ENCODE data around the gene CBX2. TPM values are rescaled to one million over a fixed set of nuclear protein-coding genes. Genes with fewer than 3 reads are reported as not detected.
A peak's percentile ranks its signal among the peaks of the same experiment; 100 is the strongest.

Gene CBX2
- polyA plus RNA-seq, 2 of the 4 experiments (the other 2 are of a cell fraction) = 7.4 to 16.4 TPM

DNA sequence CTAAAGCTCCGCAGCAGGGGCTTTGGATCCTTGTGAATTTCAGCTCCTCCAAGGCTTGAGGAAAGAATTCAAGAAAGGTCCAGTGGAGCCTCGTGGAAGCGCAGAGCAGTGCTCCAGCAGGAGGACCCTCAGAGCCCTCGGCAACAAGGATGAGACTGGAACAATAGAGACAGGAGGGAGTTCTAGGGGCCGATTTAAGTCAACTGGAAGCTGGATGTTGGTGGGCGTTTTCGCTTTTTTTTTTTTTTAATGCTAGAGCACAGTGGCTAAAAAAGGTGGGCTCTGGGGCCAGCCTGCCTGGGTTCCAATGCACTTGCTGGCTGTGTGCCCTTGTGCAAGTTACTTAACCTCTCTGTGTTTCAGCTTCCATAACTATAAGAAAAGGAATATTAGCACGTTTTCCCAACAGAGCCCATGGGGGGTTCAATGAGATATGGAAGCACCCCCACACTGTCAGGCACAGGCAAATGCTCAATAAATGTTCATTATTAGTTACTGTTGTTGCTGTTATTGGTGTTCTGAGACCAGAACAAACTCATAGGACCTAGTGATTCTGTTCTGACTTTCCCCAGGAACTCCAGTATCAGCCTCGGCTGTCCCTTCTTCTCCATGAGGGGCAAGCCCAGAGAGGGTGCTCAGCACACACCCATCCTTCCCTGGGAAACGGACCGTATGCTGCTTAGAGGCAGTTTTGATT is 24.2 kb downstream of the CBX2 start:
- Histone ChIP-seq H3K4me2 (no peak overlapping the region), H3K27ac (no peak overlapping the region), H3K9me3 (no peaks in the 10 kb centered on the region), H3K4me3 (no peak overlapping the region), H3K4me1 (peaks cover 7% of the 10 kb centered on the region)
- TF ChIP-seq CBX2 (IDR thresholded peaks at IDR 0.05; ENCODE audit: borderline replicate concordance, low read depth) = no peak
- TF ChIP-seq BHLHE40 (IDR thresholded peaks at IDR 0.05; ENCODE audit: low read depth, low read length) = no peak
- no peak for TF ChIP-seq HOXA7 (CRISPR knock-in tag; IDR thresholded peaks at IDR 0.05)
- TF ChIP-seq ZFP36 (IDR thresholded peaks at IDR 0.05; ENCODE audit: borderline replicate concordance, partially characterized antibody) = peak; percentile 37
- TF ChIP-seq MAZ (IDR thresholded peaks at IDR 0.05; ENCODE audit: borderline replicate concordance, low read depth, low read length) = no peak
- TF ChIP-seq SMC3 (IDR thresholded peaks at IDR 0.05) = no peak
- no peak for TF ChIP-seq KDM5A (IDR thresholded peaks at IDR 0.05)
- WGBS (ENCODE audit: missing lambda C conversion rate) = 67% methylated on average over 11 of the region's 11 CpGs
- FAIRE-seq = no peak
- no peak for DNase-seq (ENCODE audit: low read depth in 1 of 2, low spot score in 1 of 2)
- no peak for ATAC-seq
- ChIA-PET CTCF (interaction anchor here (1.0 to 39.8 kb wide), 5 partner anchors 12 to 281 kb away, joined by 3 to 1281 read pairs (median 5); no protein-coding TSS in a partner anchor), POLR2A (interaction anchor here (1.4 to 2.6 kb wide), 2 partner anchors 35 to 37 kb away, joined by 7 read pairs; partner anchors contain the start of gene CBX4)

DNA sequence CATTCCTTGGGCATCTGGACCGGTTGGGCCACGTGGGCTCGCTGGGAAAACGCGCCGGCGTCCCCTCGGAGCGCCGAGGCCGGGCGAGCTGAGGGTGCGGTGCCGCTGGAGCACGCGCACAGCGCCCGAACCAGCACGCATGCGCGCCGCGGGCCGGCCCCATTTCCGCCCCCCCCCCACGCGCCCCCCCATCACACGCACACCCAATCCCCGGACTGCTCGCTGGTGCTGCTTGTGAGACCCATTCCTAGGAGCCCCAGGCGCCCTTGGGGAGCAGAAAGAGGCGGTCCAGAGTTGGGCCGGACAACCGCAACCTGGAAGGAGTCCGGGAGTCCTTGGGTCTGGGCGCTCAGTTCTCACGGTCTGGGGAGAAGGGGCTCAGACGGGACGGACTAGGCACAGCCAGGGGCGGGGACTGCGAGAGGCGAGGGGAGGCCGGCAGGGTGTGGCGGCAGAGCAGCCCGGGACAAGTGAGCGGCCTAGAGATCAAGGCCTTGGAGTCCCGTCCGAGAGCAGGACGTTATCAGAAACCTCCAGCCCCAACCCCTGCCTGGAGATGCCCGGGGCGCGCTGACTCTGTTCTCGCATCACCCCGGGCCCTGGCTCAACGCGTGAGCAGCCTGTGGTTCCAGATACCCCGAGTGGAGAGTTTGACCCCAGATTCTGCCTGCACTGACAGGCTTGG is 24.9 kb downstream of the CBX2 start:
- no peak for TF ChIP-seq HOXB13 (CRISPR knock-in tag; IDR thresholded peaks at IDR 0.05; ENCODE audit: low read depth)
- no peak for TF ChIP-seq EHMT2 (IDR thresholded peaks at IDR 0.05; ENCODE audit: low read depth)
- TF ChIP-seq CEBPB (IDR thresholded peaks at IDR 0.05) = no peak
- no peak for TF ChIP-seq HOXA7 (CRISPR knock-in tag; IDR thresholded peaks at IDR 0.05)
- no peak for TF ChIP-seq RAD21 (conservative IDR thresholded peaks at IDR 0.05 in 1 of 2, IDR thresholded peaks at IDR 0.05 in 1 of 2)
- TF ChIP-seq CHD2 (IDR thresholded peaks at IDR 0.05; ENCODE audit: low read length, partially characterized antibody) = no peak
- no peak for TF ChIP-seq GATA3 (IDR thresholded peaks at IDR 0.05; ENCODE audit: borderline replicate concordance)
- TF ChIP-seq, protein P1, sequence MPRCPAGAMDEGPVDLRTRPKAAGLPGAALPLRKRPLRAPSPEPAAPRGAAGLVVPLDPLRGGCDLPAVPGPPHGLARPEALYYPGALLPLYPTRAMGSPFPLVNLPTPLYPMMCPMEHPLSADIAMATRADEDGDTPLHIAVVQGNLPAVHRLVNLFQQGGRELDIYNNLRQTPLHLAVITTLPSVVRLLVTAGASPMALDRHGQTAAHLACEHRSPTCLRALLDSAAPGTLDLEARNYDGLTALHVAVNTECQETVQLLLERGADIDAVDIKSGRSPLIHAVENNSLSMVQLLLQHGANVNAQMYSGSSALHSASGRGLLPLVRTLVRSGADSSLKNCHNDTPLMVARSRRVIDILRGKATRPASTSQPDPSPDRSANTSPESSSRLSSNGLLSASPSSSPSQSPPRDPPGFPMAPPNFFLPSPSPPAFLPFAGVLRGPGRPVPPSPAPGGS (IDR thresholded peaks at IDR 0.05) = no peak
- no peak for TF ChIP-seq HDAC2 (IDR thresholded peaks at IDR 0.05)
- TF ChIP-seq EP300 (IDR thresholded peaks at IDR 0.05) = no peak
- TF ChIP-seq MAZ (IDR thresholded peaks at IDR 0.05; ENCODE audit: borderline replicate concordance, low read depth, low read length) = no peak
- no peak for TF ChIP-seq NFE2L2 (conservative IDR thresholded peaks at IDR 0.05; ENCODE audit: low read length)
- no peak for TF ChIP-seq TFCP2L1 (CRISPR knock-in tag; IDR thresholded peaks at IDR 0.05)
- TF ChIP-seq EHF (CRISPR knock-in tag; IDR thresholded peaks at IDR 0.05) = no peak
- H3K4me1 ChIP-seq = peaks cover 4% of the 10 kb centered on the region
- H3K9me3 ChIP-seq = no peaks in the 10 kb centered on the region
- H3K4me3 ChIP-seq = no peak overlapping the region
- WGBS (ENCODE audit: missing lambda C conversion rate) = 82% methylated on average over 53 of the region's 57 CpGs
- ChIA-PET POLR2A (interaction anchor here (0.6 kb wide), 1 partner anchor 528 kb away, joined by 4 read pairs; no protein-coding TSS in a partner anchor), CTCF (interaction anchor here (1.0 to 39.8 kb wide), 8 partner anchors 5 to 218 kb away, joined by 3 to 1281 read pairs (median 69); partner anchors contain the start of genes CBX4 and CBX8)
- ATAC-seq = no peak
- no peak overlapping the region for H3K27ac ChIP-seq
- H3K4me2 ChIP-seq = no peak overlapping the region
- DNase-seq (ENCODE audit: low read depth in 1 of 2, low spot score in 1 of 2) = no peak
- no peak for FAIRE-seq

- DNase-seq (ENCODE audit: low read depth in 1 of 2, low spot score in 1 of 2) (no peak), FAIRE-seq (no peak), ATAC-seq (no peak)
- Histone ChIP-seq H3K27ac (no peak overlapping the region), H3K4me3 (no peak overlapping the region), H3K4me1 (no peaks in the 10 kb centered on the region), H3K4me2 (no peak overlapping the region), H3K9me3 (no peaks in the 10 kb centered on the region)
- ChIA-PET POLR2A (interaction anchor here (0.5 to 0.6 kb wide), 2 partner anchors 36 to 527 kb away, joined by 3 to 4 read pairs; partner anchors contain the start of gene CBX4), CTCF (interaction anchor here (1.1 to 39.8 kb wide), 6 partner anchors 5 to 298 kb away, joined by 3 to 1281 read pairs (median 182); partner anchors contain the start of genes CBX4, CBX8 and GAA)
- 81% methylated on average over 30 of the region's 31 CpGs for WGBS (ENCODE audit: missing lambda C conversion rate)
- TF ChIP-seq CHD4 (IDR thresholded peaks at IDR 0.05; ENCODE audit: borderline replicate concordance) (no peak), EHF (CRISPR knock-in tag; IDR thresholded peaks at IDR 0.05) (no peak), CTCF (IDR thresholded peaks at IDR 0.05) (no peak), MAX (IDR thresholded peaks at IDR 0.05) (no peak), POLR2A (IDR thresholded peaks at IDR 0.05; ENCODE audit: low read length) (no peak), CEBPB (IDR thresholded peaks at IDR 0.05) (no peak), TFCP2L1 (CRISPR knock-in tag; IDR thresholded peaks at IDR 0.05) (no peak), NFE2L2 (conservative IDR thresholded peaks at IDR 0.05; ENCODE audit: low read length) (no peak), RCOR1 (IDR thresholded peaks at IDR 0.05; ENCODE audit: low read depth, low read length) (no peak)
- TF ChIP-seq, protein P2, sequence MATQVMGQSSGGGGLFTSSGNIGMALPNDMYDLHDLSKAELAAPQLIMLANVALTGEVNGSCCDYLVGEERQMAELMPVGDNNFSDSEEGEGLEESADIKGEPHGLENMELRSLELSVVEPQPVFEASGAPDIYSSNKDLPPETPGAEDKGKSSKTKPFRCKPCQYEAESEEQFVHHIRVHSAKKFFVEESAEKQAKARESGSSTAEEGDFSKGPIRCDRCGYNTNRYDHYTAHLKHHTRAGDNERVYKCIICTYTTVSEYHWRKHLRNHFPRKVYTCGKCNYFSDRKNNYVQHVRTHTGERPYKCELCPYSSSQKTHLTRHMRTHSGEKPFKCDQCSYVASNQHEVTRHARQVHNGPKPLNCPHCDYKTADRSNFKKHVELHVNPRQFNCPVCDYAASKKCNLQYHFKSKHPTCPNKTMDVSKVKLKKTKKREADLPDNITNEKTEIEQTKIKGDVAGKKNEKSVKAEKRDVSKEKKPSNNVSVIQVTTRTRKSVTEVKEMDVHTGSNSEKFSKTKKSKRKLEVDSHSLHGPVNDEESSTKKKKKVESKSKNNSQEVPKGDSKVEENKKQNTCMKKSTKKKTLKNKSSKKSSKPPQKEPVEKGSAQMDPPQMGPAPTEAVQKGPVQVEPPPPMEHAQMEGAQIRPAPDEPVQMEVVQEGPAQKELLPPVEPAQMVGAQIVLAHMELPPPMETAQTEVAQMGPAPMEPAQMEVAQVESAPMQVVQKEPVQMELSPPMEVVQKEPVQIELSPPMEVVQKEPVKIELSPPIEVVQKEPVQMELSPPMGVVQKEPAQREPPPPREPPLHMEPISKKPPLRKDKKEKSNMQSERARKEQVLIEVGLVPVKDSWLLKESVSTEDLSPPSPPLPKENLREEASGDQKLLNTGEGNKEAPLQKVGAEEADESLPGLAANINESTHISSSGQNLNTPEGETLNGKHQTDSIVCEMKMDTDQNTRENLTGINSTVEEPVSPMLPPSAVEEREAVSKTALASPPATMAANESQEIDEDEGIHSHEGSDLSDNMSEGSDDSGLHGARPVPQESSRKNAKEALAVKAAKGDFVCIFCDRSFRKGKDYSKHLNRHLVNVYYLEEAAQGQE (IDR thresholded peaks at IDR 0.05) = no peak
These were observed 25.6 kb downstream of the CBX2 start for GRCh38 chr17:79803421-79803996.
